Jurkat, Clone E6-1 (cell line): Measurements from ENCODE around the gene C20orf96.
"Not testable (repeated sequence)": the region's sequence is repeated elsewhere in the genome, so short reads cannot be mapped to it uniquely, and the experiment has no call there.

ENCODE experiments used
- DNase-seq: peaks from one replicate; pipeline ENCODE4 v3.0.0-alpha.2; 2011; ENCODE audit warnings: low read depth, low spot score
- H3K4me3 ChIP-seq: 2 replicates; pipeline ENCODE4 v1.5.1; 2011; ENCODE audit warnings: mild to moderate bottlenecking, low read length, control low read depth, moderate library complexity

The C20orf96 gene

DNA sequence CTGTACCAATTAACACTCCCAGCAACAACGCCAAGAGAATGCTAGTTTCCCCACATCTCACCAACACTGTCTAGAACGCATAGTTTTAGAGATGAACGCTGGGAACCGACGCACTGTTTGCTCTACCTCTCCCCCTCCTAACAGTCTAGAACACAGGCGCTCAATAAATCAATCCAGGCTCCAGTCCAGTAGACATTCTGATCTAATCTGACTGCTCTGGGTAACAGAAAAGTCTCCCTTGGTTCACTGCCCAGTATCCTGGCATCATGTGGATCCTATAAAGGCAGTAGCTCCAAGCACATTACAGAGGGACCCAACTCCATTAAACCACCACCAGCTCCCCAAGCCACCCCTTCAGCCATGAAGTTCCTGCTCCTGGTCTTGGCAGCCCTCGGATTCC, 33.1 kb downstream of the C20orf96 start, which contains the start of gene DEFB132:
DEFB132 (plus strand) TSS at position 306 of the 400 bp plus-strand sequence; CDS start at position 361, 55 bp downstream.
- DNase-seq: no peak
- H3K4me3 ChIP-seq: no peak within 1 kb of the TSS

DNA sequence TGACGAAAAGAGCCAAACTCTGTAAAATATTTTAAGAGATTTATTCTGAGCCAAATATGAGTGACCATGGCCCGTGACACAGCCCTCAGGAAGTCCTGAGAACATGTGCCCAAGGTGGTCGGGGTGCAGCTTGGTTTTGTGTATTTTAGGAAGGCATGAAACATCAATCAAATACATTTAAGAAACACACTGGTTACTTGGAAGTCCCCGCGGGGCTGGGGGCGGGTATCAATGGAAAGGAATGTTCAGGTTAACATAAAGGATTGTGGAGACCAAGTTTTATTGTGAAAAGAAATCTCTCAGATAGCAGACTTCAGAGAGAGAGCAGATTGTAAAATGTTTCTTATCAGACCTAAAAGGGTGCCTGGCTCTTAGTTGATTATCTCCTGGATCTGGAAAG, 37.1 kb downstream of the C20orf96 start:
- DNase-seq, H3K4me3 ChIP-seq: not testable (repeated sequence)

DNA sequence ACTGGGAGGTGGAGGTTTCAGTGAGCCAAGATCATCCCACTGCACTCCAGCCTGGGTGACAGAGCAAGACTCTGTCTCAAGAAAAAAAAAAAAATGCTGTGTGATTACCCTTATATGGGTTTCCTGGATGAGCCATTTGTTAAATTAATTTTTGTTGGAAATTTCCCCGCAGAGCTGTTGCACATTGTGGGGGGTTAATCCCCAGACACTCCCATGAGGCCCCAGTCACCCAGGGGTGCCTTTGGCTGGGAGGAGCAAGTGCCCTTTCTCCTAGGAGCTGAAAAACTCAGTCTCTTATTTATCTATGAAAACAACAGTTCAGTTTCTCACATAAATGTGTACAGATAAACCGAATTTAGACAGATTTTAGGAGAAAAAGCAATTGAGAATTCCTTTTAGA, 37.7 kb downstream of the C20orf96 start:
- no peak for DNase-seq

DNA sequence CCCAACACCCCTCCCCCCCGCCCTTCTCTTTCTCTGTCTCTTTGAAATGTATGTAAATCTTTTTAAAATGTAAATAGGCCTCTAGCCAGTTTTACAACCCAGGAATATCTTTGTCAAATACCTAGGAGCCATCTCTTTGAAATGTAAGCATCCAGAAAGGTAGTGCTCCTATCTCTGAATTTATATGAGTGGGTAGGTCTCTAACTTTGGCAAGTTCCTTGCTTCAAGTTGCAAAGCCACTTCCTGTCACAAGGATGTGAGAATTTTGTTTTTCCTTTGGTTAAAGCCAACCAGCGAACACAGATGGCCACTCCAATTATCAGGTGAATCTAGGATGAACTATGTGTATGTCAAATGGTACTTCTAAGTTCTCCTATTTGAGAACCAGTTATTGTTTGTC, 39.2 kb downstream of the C20orf96 start:
- peak; percentile 35 for DNase-seq
- H3K4me3 ChIP-seq: no peak overlapping the region

More for the DNA sequence above, 37.7 kb downstream of the C20orf96 start:
- no peak overlapping the region for H3K4me3 ChIP-seq

DNA sequence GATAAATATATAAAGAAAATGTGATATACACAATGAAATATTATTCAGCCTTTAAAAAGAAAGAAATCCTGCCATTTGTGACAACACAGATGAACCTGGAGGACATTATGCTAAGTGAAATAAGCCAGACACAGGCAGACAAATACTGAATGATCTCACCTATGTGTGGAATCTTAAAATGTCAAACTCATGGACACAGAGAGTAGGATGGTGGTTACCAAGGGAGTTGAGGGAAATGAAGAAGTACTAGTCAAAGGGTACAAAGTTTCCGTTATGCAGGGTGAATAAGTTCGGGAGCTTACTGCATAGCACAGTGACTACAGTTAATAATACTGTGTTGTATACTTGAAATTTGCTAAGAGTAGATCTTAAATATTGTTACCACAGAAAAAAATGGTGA, 47.6 kb downstream of the C20orf96 start:
- DNase-seq: no peak
- H3K4me3 ChIP-seq: no peak overlapping the region

DNA sequence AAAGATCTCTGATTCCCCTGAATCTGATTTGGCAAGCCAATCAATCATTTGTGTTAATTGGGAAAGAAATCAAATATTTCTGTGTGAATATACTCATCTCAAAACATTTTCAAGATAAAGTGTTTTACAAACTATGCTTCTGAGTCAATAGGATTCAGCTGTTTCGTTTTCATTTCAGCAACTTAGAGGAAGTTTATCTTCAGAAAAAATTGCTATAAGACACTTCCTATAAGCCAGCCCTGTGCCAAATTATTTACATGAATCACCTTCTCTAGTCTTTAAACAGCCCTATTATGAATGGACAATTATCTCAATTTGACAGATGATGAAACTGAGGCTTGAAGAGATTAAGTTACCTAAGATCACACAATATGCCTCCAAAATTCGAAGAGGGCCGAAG, 52.6 kb downstream of the C20orf96 start:
- H3K4me3 ChIP-seq: no peak overlapping the region
- DNase-seq: no peak

DNA sequence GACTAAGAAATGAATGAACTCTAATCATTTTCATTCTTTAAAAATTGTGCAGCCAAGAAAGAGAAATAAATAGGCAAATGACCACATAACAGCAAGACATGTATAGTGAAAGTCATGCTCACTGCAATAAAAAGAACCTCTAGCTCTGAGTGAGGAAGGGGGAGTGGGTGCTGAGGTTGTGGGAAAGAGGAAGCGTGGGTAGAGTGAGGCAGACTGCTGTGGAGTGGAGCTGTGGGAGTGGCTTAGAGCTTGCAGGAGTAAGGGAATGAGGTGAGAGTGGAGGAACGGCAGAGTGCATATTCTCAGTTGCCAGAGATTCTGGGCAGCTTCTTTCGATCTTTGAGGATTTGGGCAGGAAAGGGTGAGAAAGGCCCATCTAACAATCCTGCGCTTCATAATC, 53.1 kb downstream of the C20orf96 start:
- no peak overlapping the region for H3K4me3 ChIP-seq
- DNase-seq: no peak

DNA sequence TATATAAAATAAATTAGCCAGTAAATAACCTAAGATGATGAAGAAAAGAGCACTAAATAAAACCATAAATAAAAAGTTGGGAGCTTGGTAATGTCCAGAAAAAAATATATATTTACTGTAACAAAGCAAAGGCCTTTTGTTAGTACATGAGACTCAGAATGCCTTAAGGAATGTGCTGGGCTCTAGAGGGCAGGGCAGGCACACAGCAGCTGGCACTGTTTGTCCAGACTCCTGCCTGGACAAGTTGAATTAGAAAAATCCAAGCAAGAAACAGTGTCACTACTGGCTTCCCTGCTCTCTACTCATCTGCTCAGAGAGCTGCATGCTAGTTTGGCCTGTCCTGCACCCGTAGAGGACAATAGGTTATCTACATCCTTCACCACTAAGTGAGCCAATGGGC, 54.7 kb downstream of the C20orf96 start:
- no peak overlapping the region for H3K4me3 ChIP-seq
- no peak for DNase-seq

DNA sequence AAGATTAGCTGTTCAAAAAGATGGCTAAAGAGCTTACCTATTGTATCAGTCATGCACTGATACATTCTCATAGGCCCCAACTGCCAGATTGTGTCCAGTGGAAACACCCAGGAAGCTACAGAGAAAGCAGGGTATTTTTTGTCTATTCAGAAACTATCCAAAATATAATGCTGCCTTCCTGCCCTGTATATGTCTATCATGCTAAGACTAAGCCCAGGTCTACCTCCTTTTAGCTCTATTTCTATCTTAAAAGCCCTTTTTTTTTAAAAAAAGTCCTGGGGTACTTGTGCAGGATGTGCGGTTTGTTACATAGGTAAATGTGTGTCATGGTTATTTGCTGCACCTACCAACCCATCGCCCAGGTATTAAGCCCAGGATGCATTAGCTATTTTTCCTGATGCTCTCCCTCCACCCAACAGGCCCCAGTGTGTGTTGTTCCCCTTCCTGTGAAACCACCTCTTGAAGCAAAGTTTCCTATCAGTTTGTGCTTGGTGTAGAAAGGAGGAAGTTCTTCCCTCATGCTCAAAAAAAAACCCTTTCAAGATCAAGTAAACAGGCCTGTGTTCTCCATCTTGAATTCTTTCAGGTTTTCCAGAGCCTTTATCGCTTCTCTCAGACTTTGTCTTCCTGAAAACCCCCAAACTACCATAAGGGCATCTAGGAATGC, 63.0 kb downstream of the C20orf96 start:
- no peak for DNase-seq
- H3K4me3 ChIP-seq: no peak overlapping the region

DNA sequence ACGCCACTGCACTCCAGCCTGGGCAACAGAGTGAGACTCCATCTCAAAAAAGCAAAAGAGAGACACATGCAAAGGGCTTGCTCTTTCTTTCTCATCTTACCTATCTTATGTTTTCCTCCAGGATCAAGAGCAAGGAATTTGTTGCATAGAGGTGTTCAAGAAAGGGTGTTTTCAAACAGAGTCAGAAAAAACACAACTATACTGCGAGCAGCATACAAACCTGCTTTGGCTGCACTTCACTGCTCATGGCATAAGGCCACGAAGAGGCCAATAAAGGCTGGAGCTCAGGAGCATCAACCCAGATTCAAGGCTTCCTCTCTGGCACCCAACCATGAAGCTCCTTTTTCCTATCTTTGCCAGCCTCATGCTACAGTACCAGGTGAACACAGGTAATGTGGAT, 63.6 kb downstream of the C20orf96 start, which contains the start of gene DEFB129:
DEFB129 (plus strand) TSS at position 301 of the 400 bp plus-strand sequence; CDS start at position 332, 31 bp downstream.
- no peak for DNase-seq
- no peak within 1 kb of the TSS for H3K4me3 ChIP-seq

DNA sequence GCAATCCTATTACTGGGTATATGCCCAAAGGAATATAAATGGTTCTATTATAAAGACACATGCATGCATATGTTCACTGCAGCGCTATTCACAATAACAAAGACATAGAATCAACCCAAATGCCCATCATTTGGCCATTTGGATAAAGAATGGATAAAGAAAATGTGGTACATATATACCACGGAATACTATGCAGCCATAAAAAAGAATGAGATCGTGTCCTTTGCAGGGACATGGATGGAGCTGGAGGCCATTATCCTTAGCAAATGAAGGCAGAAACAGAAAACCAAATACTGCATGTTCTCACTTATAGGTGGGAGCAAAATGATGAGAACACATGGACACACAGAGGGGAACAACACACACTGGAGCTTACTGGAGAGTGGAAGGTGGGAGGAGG, 64.7 kb downstream of the C20orf96 start:
- H3K4me3 ChIP-seq, DNase-seq: not testable (repeated sequence)

DNA sequence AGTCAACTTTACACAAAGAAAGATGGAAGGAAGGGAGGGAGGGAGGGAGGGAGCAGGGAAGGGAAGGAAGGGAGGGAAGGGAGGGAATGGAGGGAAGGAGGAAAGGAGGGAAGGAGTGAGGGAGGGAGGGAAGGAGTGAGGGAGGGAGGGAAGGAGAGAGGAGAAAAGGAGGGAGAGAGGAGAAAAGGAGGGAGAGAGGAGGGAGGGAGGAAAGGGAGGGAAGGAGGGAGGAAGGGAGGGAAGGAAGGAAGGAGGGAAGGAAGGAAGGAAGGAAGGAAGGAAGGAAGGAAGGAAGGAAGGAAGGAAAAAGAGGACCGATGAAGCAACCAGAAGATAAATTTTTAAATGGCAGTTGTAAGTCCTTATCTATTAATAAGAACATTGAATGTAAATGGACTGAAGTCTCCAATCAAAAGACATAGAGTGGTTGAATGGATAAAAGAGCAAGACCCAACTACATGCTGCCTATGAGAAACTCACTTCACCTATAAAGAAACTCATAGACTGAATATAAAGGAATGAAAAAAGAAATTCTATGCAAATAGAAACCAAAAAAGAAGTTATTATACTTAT, 69.2 kb downstream of the C20orf96 start:
- no peak overlapping the region for H3K4me3 ChIP-seq
- DNase-seq: no peak
